Measurements from ENCODE around the gene RRAGD.

The RRAGD gene

GRCh38 chr6:89412071-89413005 lies at the start of gene RRAGD:
RRAGD (minus strand) TSS chr6:89412273; CDS start chr6:89411993, 280 bp downstream.
- H3K27ac ChIP-seq (ENCODE audit: low read depth, low read length), result no peak within 1 kb of the TSS
- peak within 1 kb of the TSS; percentile 70 for H3K4me3 ChIP-seq (ENCODE audit: low read depth, low read length)
- no peaks in the 10 kb centered on the region for H3K4me1 ChIP-seq (ENCODE audit: control insufficient read depth, insufficient read depth, low read length, unreplicated experiment)
- H3K36me3 ChIP-seq (ENCODE audit: insufficient read depth, low read length), result no peaks in the 10 kb centered on the region
- H3K27me3 ChIP-seq (ENCODE audit: insufficient read depth, low read length), result peaks cover 94% of the 10 kb centered on the region
- H3K79me2 ChIP-seq (ENCODE audit: control insufficient read depth, insufficient read depth, low read length, unreplicated experiment), result no peaks in the 10 kb centered on the region
- peak within 1 kb of the TSS; percentile 23 for H2AFZ ChIP-seq (ENCODE audit: low read length, unreplicated experiment)

- H3K27ac ChIP-seq (ENCODE audit: low read depth, low read length), result no peak overlapping the region
- H3K4me1 ChIP-seq (ENCODE audit: control insufficient read depth, insufficient read depth, low read length, unreplicated experiment), result no peaks in the 10 kb centered on the region
- H3K79me2 ChIP-seq (ENCODE audit: control insufficient read depth, insufficient read depth, low read length, unreplicated experiment), result no peaks in the 10 kb centered on the region
Observed at GRCh38 chr6:89460713-89461112, 48.6 kb upstream of the RRAGD start.

GRCh38 chr6:89459501-89459900 lies 47.4 kb upstream of the RRAGD start:
- Histone ChIP-seq H3K79me2 (ENCODE audit: control insufficient read depth, insufficient read depth, low read length, unreplicated experiment) (no peaks in the 10 kb centered on the region), H3K4me1 (ENCODE audit: control insufficient read depth, insufficient read depth, low read length, unreplicated experiment) (no peaks in the 10 kb centered on the region), H3K36me3 (ENCODE audit: insufficient read depth, low read length) (no peaks in the 10 kb centered on the region), H3K27ac (ENCODE audit: low read depth, low read length) (no peak overlapping the region), H2AFZ (ENCODE audit: low read length, unreplicated experiment) (no peak overlapping the region), H3K4me3 (ENCODE audit: low read depth, low read length) (no peak overlapping the region), H3K27me3 (ENCODE audit: insufficient read depth, low read length) (no peaks in the 10 kb centered on the region)

More at GRCh38 chr6:89460713-89461112, 48.6 kb upstream of the RRAGD start:
- Histone ChIP-seq H3K4me3 (ENCODE audit: low read depth, low read length) (no peak overlapping the region), H2AFZ (ENCODE audit: low read length, unreplicated experiment) (no peak overlapping the region), H3K27me3 (ENCODE audit: insufficient read depth, low read length) (no peaks in the 10 kb centered on the region), H3K36me3 (ENCODE audit: insufficient read depth, low read length) (no peaks in the 10 kb centered on the region)

GRCh38 chr6:89458704-89459103 lies 46.6 kb upstream of the RRAGD start:
- Histone ChIP-seq H3K4me1 (ENCODE audit: control insufficient read depth, insufficient read depth, low read length, unreplicated experiment) (no peaks in the 10 kb centered on the region), H3K27me3 (ENCODE audit: insufficient read depth, low read length) (no peaks in the 10 kb centered on the region), H3K36me3 (ENCODE audit: insufficient read depth, low read length) (no peaks in the 10 kb centered on the region), H3K27ac (ENCODE audit: low read depth, low read length) (no peak overlapping the region), H3K79me2 (ENCODE audit: control insufficient read depth, insufficient read depth, low read length, unreplicated experiment) (no peaks in the 10 kb centered on the region), H2AFZ (ENCODE audit: low read length, unreplicated experiment) (no peak overlapping the region), H3K4me3 (ENCODE audit: low read depth, low read length) (no peak overlapping the region)

- Histone ChIP-seq H3K4me1 (ENCODE audit: control insufficient read depth, insufficient read depth, low read length, unreplicated experiment) (no peaks in the 10 kb centered on the region), H3K27me3 (ENCODE audit: insufficient read depth, low read length) (no peaks in the 10 kb centered on the region)
Observed at GRCh38 chr6:89454300-89454699, 42.2 kb upstream of the RRAGD start.

GRCh38 chr6:89452281-89452680 lies 40.2 kb upstream of the RRAGD start:
- Histone ChIP-seq H2AFZ (ENCODE audit: low read length, unreplicated experiment) (no peak overlapping the region), H3K36me3 (ENCODE audit: insufficient read depth, low read length) (no peaks in the 10 kb centered on the region), H3K27ac (ENCODE audit: low read depth, low read length) (no peak overlapping the region), H3K27me3 (ENCODE audit: insufficient read depth, low read length) (no peaks in the 10 kb centered on the region), H3K79me2 (ENCODE audit: control insufficient read depth, insufficient read depth, low read length, unreplicated experiment) (no peaks in the 10 kb centered on the region), H3K4me1 (ENCODE audit: control insufficient read depth, insufficient read depth, low read length, unreplicated experiment) (no peaks in the 10 kb centered on the region), H3K4me3 (ENCODE audit: low read depth, low read length) (no peak overlapping the region)

More at GRCh38 chr6:89454300-89454699, 42.2 kb upstream of the RRAGD start:
- no peak overlapping the region for H2AFZ ChIP-seq (ENCODE audit: low read length, unreplicated experiment)
- no peak overlapping the region for H3K4me3 ChIP-seq (ENCODE audit: low read depth, low read length)
- H3K27ac ChIP-seq (ENCODE audit: low read depth, low read length), result no peak overlapping the region
- H3K79me2 ChIP-seq (ENCODE audit: control insufficient read depth, insufficient read depth, low read length, unreplicated experiment), result no peaks in the 10 kb centered on the region
- H3K36me3 ChIP-seq (ENCODE audit: insufficient read depth, low read length), result no peaks in the 10 kb centered on the region

- no peaks in the 10 kb centered on the region for H3K4me1 ChIP-seq (ENCODE audit: control insufficient read depth, insufficient read depth, low read length, unreplicated experiment)
- no peak overlapping the region for H3K4me3 ChIP-seq (ENCODE audit: low read depth, low read length)
- no peaks in the 10 kb centered on the region for H3K79me2 ChIP-seq (ENCODE audit: control insufficient read depth, insufficient read depth, low read length, unreplicated experiment)
- no peaks in the 10 kb centered on the region for H3K36me3 ChIP-seq (ENCODE audit: insufficient read depth, low read length)
- H2AFZ ChIP-seq (ENCODE audit: low read length, unreplicated experiment), result no peak overlapping the region
- H3K27ac ChIP-seq (ENCODE audit: low read depth, low read length), result no peak overlapping the region
- no peaks in the 10 kb centered on the region for H3K27me3 ChIP-seq (ENCODE audit: insufficient read depth, low read length)
Observed at GRCh38 chr6:89449193-89449592, 37.1 kb upstream of the RRAGD start.

GRCh38 chr6:89443658-89444057 lies 31.6 kb upstream of the RRAGD start:
- Histone ChIP-seq H3K4me3 (ENCODE audit: low read depth, low read length) (no peak overlapping the region), H2AFZ (ENCODE audit: low read length, unreplicated experiment) (no peak overlapping the region), H3K27me3 (ENCODE audit: insufficient read depth, low read length) (no peaks in the 10 kb centered on the region), H3K36me3 (ENCODE audit: insufficient read depth, low read length) (no peaks in the 10 kb centered on the region), H3K27ac (ENCODE audit: low read depth, low read length) (no peak overlapping the region), H3K79me2 (ENCODE audit: control insufficient read depth, insufficient read depth, low read length, unreplicated experiment) (no peaks in the 10 kb centered on the region), H3K4me1 (ENCODE audit: control insufficient read depth, insufficient read depth, low read length, unreplicated experiment) (no peaks in the 10 kb centered on the region)

GRCh38 chr6:89440200-89440599 lies 28.1 kb upstream of the RRAGD start:
- no peak overlapping the region for H3K4me3 ChIP-seq (ENCODE audit: low read depth, low read length)
- no peaks in the 10 kb centered on the region for H3K36me3 ChIP-seq (ENCODE audit: insufficient read depth, low read length)
- H2AFZ ChIP-seq (ENCODE audit: low read length, unreplicated experiment), result no peak overlapping the region
- H3K27ac ChIP-seq (ENCODE audit: low read depth, low read length), result no peak overlapping the region
- H3K27me3 ChIP-seq (ENCODE audit: insufficient read depth, low read length), result 0 out of 2 replicates have a peak, but pooled peaks cover 3% of the 10 kb centered on the region
- no peaks in the 10 kb centered on the region for H3K4me1 ChIP-seq (ENCODE audit: control insufficient read depth, insufficient read depth, low read length, unreplicated experiment)
- H3K79me2 ChIP-seq (ENCODE audit: control insufficient read depth, insufficient read depth, low read length, unreplicated experiment), result no peaks in the 10 kb centered on the region

GRCh38 chr6:89439014-89439413 lies 26.9 kb upstream of the RRAGD start:
- Histone ChIP-seq H3K27ac (ENCODE audit: low read depth, low read length) (no peak overlapping the region), H3K4me1 (ENCODE audit: control insufficient read depth, insufficient read depth, low read length, unreplicated experiment) (no peaks in the 10 kb centered on the region), H3K27me3 (ENCODE audit: insufficient read depth, low read length) (peaks cover 3% of the 10 kb centered on the region; the same call in 1 of the 2 replicates)

GRCh38 chr6:89438248-89438647 lies 26.2 kb upstream of the RRAGD start:
- no peaks in the 10 kb centered on the region for H3K4me1 ChIP-seq (ENCODE audit: control insufficient read depth, insufficient read depth, low read length, unreplicated experiment)
- H3K79me2 ChIP-seq (ENCODE audit: control insufficient read depth, insufficient read depth, low read length, unreplicated experiment), result no peaks in the 10 kb centered on the region
- no peak overlapping the region for H3K4me3 ChIP-seq (ENCODE audit: low read depth, low read length)
- H3K27me3 ChIP-seq (ENCODE audit: insufficient read depth, low read length), result peaks cover 10% of the 10 kb centered on the region; the same call in 1 of the 2 replicates
- H2AFZ ChIP-seq (ENCODE audit: low read length, unreplicated experiment), result no peak overlapping the region
- H3K27ac ChIP-seq (ENCODE audit: low read depth, low read length), result no peak overlapping the region
- no peaks in the 10 kb centered on the region for H3K36me3 ChIP-seq (ENCODE audit: insufficient read depth, low read length)

More at GRCh38 chr6:89439014-89439413, 26.9 kb upstream of the RRAGD start:
- no peak overlapping the region for H3K4me3 ChIP-seq (ENCODE audit: low read depth, low read length)
- no peaks in the 10 kb centered on the region for H3K36me3 ChIP-seq (ENCODE audit: insufficient read depth, low read length)
- H3K79me2 ChIP-seq (ENCODE audit: control insufficient read depth, insufficient read depth, low read length, unreplicated experiment), result no peaks in the 10 kb centered on the region
- H2AFZ ChIP-seq (ENCODE audit: low read length, unreplicated experiment), result no peak overlapping the region
